ENCODE measurements around the gene SCAMP5. TPM values are rescaled to one million over a fixed set of nuclear protein-coding genes. Genes with fewer than 3 reads are reported as not detected.

Gene SCAMP5
- total and polyA plus RNA-seq, 5 experiments from 2014 or later, result 0.09 to 0.36 (median 0.21) TPM; not detected in 1

DNA sequence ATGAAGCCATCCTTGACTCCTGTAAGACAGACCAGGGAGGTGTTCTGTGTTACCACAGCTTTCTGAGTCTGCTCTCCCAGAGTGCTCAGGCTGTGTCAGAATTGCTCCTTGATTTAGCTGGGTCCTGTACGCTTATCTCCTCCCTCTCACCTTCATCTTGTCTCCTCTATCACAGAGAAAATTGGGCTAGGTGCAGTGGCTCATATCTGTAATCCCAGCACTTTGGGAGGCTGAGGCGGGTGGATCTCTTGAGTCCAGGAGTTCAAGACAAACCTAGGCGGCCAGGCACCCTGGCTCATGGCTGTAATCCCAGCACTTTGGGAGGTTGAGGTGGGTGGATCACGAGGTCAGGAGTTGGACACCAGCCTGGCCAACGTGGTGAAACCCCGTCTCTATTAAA, 5.9 kb downstream of the SCAMP5 start:
- H3K27me3 Mint-ChIP-seq, result peaks cover 21 to 59% (median 29%) of the 10 kb centered on the region in 5 donors
- ATAC-seq, result no peak
- H3K36me3 Mint-ChIP-seq, result peaks cover 0 to 5% (median 0%) of the 10 kb centered on the region in 3 donors
- no peak for DNase-seq
- H3K9me3 Mint-ChIP-seq, result peaks cover 0 to 4% (median 0%) of the 10 kb centered on the region in 9 donors
- POLR2A ChIA-PET, result interaction anchor here (0.7 kb wide), 1 partner anchor 84 kb away, joined by 9 read pairs; no protein-coding TSS in a partner anchor
- no peak overlapping the region for H3K4me3 Mint-ChIP-seq
- H3K27ac Mint-ChIP-seq, result no peak overlapping the region
- peaks cover 4 to 7% (median 6%) of the 10 kb centered on the region in 4 donors for H3K4me1 Mint-ChIP-seq

DNA sequence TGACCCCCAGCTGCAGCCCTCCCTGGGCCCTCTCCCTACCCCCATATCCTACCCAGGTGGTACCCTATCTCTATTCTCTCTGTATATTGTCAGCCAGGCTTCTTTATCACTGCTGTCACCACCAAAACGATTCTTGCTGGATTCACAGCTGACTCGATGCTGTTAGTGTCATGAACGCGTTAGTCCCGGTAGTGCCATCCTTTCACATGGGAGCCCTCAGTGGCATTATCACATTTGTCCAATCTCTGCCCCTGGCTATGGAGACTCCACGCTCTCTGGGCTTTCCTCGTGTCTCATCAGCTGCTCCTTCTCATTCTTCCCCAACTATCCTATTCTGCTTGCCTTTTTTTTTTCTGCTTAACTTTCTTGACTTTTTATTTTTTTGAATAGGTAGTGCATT, 7.0 kb downstream of the SCAMP5 start:
- Mint-ChIP-seq H3K27ac (peak overlapping the region in 1 of 10 donors; percentile 29), H3K4me1 (peaks cover 0 to 9% (median 2%) of the 10 kb centered on the region in 4 donors), H3K4me3 (no peak overlapping the region), H3K9me3 (peaks cover 0 to 4% (median 0%) of the 10 kb centered on the region in 9 donors), H3K27me3 (peaks cover 15 to 48% (median 23%) of the 10 kb centered on the region in 5 donors), H3K36me3 (peaks cover 0 to 2% (median 0%) of the 10 kb centered on the region in 3 donors)
- POLR2A ChIA-PET, result no interaction called here
- DNase-seq (no peak), ATAC-seq (no peak)

DNA sequence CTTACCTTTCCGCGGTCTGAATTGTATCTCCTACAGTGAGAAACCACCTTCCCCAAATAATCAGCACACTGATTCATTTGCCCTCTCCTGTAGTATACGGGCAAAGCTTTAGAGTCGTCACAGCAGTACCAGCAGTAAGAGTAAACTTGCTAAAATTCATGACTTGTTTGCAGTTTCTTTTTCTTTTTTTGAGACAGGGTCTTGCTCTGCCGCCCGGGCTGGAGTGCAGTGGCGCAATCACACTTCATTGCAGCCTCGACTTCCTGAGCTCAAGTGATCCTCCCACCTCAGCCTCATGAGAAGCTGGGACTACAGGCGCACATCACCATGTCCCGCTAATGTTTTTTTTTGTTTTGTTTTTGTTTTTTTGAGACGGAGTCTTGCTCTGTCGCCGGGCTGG, 11.9 kb downstream of the SCAMP5 start:
- Mint-ChIP-seq H3K27me3 (peaks cover 3 to 10% (median 6%) of the 10 kb centered on the region in 5 donors), H3K4me1 (peaks cover 0 to 31% (median 5%) of the 10 kb centered on the region in 4 donors), H3K4me3 (no peak overlapping the region), H3K36me3 (no peaks in the 10 kb centered on the region), H3K27ac (peak overlapping the region in 1 of 10 donors; percentile 3), H3K9me3 (no peaks in the 10 kb centered on the region)
- ATAC-seq (no peak), DNase-seq (no peak)
- POLR2A ChIA-PET, result interaction anchor here (0.7 kb wide), 1 partner anchor 1018 kb away, joined by 3 read pairs; no protein-coding TSS in a partner anchor

DNA sequence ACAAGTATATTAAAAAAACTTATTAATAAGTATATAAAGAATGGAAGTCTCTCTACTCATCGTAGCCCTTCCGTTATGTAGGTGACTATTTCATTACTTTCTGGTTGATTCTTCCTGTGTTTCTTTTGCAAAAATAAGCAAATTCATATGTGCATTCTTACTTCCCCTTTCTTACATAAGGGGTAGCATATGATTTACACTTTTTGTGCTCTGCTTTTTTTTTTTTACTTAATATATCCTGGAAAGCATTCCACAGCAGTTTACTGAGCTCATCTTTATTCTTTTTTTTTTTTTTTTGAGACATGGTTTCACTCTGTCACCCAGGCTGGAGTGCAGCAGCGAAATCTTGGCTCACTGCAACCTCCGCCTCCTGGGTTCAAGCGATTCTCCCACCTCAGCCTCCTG, 12.9 kb downstream of the SCAMP5 start:
- Mint-ChIP-seq H3K36me3 (no peaks in the 10 kb centered on the region), H3K27ac (no peak overlapping the region), H3K9me3 (no peaks in the 10 kb centered on the region), H3K4me1 (peaks cover 0 to 31% (median 5%) of the 10 kb centered on the region in 4 donors), H3K4me3 (peak overlapping the region in 1 of 10 donors; percentile 40), H3K27me3 (peaks cover 0 to 8% (median 2%) of the 10 kb centered on the region in 5 donors)
- DNase-seq (no peak), ATAC-seq (no peak)
- POLR2A ChIA-PET, result no interaction called here

DNA sequence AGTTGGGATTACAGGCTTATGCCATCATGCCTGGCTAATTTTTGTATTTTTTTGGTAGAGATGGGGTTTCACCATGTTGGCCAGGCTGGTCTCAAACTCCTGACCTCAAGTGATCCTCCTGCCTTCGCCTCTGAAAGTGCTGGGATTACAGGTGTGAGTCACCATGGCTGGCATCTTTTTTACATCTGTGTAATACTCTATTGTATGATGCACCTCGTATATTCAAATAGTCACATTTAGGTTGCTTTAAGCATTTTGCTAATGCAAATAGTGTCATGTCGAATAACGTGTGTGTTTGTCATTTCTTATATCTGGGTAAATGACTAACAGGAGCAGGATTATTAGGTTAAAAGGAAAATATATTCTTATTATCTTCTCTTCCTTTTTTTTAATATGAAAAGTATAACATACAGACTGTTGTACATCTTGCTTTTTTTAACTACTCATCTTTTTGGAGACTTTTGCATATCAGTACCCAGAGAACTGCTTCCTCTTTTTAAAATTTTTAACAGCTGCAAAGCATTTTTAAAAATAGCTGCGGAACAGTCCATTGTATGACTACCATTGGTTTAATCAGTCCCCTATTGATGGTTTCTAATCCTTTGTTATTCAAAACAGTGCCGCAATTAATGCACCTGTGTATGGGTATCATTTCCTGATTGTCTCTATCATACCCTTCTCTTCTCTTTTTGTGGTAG, 13.4 kb downstream of the SCAMP5 start:
- ATAC-seq (peak in 1 of 2 donors; percentile 35), DNase-seq (no peak)
- H3K9me3 Mint-ChIP-seq, result no peaks in the 10 kb centered on the region
- POLR2A ChIA-PET, result no interaction called here
- H3K4me3 Mint-ChIP-seq, result peak overlapping the region in 1 of 10 donors; percentile 39
- peak overlapping the region in 1 of 10 donors; percentile 46 for H3K27ac Mint-ChIP-seq
- H3K4me1 Mint-ChIP-seq, result peaks cover 0 to 31% (median 5%) of the 10 kb centered on the region in 4 donors
- H3K36me3 Mint-ChIP-seq, result no peaks in the 10 kb centered on the region
- H3K27me3 Mint-ChIP-seq, result peaks cover 0 to 8% (median 1%) of the 10 kb centered on the region in 5 donors

DNA sequence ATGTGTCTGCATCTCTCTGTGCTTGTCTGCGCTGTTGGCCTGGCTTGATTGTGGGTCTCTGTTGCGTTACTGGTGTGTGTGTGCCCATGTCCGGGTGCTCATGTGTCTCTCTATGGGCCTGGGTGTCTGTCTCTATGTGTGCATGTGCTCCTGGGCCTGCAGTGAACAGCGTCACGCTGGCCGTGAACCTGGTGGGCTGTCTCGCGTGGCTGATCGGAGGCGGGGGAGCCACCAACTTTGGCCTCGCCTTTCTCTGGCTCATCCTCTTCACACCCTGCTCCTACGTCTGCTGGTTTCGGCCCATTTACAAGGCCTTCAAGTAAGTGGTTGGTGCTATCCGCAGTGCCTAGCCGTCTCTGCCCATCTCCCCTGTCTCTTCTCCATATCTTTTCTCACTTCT, 21.1 kb downstream of the SCAMP5 start:
- Mint-ChIP-seq H3K27me3 (peaks cover 0 to 2% (median 0%) of the 10 kb centered on the region in 5 donors), H3K36me3 (no peaks in the 10 kb centered on the region), H3K9me3 (no peaks in the 10 kb centered on the region), H3K27ac (peak overlapping the region in 1 of 10 donors; percentile 27), H3K4me1 (peaks cover 0 to 3% (median under 1%) of the 10 kb centered on the region in 4 donors), H3K4me3 (no peak overlapping the region)
- POLR2A ChIA-PET, result no interaction called here
- ATAC-seq (no peak), DNase-seq (peak in 1 of 10 donors; percentile 38)

DNA sequence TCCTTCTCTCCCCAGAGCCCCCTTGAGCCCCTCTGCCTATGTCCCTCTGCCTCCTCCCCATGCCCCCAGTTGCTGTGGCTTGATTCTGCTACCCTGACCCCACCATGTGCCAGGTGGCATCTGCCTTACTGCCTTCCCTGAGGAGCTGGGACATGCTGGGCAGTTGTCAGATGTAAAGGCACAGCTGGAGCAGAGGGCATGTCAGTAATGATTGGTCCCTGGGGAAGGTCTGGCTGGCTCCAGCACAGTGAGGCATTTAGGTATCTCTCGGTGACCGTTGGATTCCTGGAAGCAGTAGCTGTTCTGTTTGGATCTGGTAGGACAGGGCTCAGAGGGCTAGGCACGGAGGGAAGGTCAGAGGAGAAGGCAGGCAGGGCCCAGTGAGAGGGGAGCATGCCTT, 24.6 kb downstream of the SCAMP5 start:
- peak in 1 of 10 donors; percentile 30 for DNase-seq
- no peaks in the 10 kb centered on the region for H3K36me3 Mint-ChIP-seq
- POLR2A ChIA-PET, result interaction anchor here (2.4 kb wide), 1 partner anchor 181 kb away, joined by 5 read pairs; the partner anchor contains the start of gene C15orf39
- peaks cover 7 to 21% (median 16%) of the 10 kb centered on the region in 4 donors for H3K4me1 Mint-ChIP-seq
- H3K27ac Mint-ChIP-seq, result no peak overlapping the region
- ATAC-seq, result no peak
- H3K4me3 Mint-ChIP-seq, result no peak overlapping the region
- no peaks in the 10 kb centered on the region for H3K9me3 Mint-ChIP-seq
- H3K27me3 Mint-ChIP-seq, result no peaks in the 10 kb centered on the region

DNA sequence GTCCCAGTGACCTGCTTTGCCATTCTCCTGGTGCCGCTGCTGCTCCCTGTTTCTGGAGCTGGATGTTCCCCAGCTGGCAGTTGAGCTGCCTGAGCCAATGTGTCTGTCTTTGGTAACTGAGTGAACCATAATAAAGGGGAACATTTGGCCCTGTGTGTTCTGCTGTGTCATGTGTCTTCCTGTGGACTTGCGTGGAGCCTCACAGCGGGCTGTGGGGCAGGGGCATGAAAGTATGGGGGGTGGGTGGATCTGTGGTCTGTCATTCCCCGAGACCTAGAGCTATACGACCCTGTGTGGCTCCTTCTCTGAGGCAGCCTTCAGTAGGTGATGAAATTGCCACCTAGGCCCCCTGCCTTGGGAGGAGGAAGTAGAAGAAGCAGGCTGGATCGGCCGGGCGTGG, 26.0 kb downstream of the SCAMP5 start:
- H3K27ac Mint-ChIP-seq, result no peak overlapping the region
- no peaks in the 10 kb centered on the region for H3K36me3 Mint-ChIP-seq
- no peaks in the 10 kb centered on the region for H3K27me3 Mint-ChIP-seq
- DNase-seq (peak in 1 of 10 donors; percentile 16), ATAC-seq (no peak)
- peaks cover 10 to 27% (median 21%) of the 10 kb centered on the region in 4 donors for H3K4me1 Mint-ChIP-seq
- POLR2A ChIA-PET, result interaction anchor here (2.4 kb wide), 1 partner anchor 180 kb away, joined by 5 read pairs; the partner anchor contains the start of gene C15orf39
- no peaks in the 10 kb centered on the region for H3K9me3 Mint-ChIP-seq
- peak overlapping the region in 2 of 10 donors; percentile 17 to 29 for H3K4me3 Mint-ChIP-seq

DNA sequence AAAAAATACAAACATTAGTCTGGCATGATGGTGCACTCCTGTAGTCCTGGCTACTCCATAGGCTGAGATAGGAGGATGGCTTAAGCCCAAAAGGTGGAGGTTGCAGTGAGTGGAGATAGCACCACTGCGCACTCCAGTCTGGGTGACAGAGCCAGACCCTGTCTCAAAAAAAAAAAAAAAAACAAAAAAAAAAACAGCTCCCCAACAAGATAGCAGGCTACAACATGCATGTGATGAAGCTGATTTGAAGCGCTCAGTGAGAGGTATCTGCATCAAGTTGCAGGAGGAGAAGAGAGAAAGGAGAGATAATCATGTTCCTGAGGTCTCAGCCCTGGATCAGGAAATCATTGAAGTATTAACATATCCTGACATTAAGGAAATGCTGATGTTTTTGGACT, 27.4 kb downstream of the SCAMP5 start:
- POLR2A ChIA-PET, result interaction anchor here (0.6 to 4.3 kb wide), 9 partner anchors 7 to 618 kb away, joined by 3 to 30 read pairs (median 4); partner anchors contain the start of genes C15orf39, IMP3 and RPP25
- H3K9me3 Mint-ChIP-seq, result no peaks in the 10 kb centered on the region
- H3K4me3 Mint-ChIP-seq, result peak overlapping the region; percentile 88 to 99 (median 98)
- no peaks in the 10 kb centered on the region for H3K36me3 Mint-ChIP-seq
- no peaks in the 10 kb centered on the region for H3K27me3 Mint-ChIP-seq
- ATAC-seq, result no peak
- peaks cover 10 to 27% (median 21%) of the 10 kb centered on the region in 4 donors for H3K4me1 Mint-ChIP-seq
- peak overlapping the region in 6 of 10 donors; percentile 59 to 97 (median 94) for H3K27ac Mint-ChIP-seq
- DNase-seq, result no peak

DNA sequence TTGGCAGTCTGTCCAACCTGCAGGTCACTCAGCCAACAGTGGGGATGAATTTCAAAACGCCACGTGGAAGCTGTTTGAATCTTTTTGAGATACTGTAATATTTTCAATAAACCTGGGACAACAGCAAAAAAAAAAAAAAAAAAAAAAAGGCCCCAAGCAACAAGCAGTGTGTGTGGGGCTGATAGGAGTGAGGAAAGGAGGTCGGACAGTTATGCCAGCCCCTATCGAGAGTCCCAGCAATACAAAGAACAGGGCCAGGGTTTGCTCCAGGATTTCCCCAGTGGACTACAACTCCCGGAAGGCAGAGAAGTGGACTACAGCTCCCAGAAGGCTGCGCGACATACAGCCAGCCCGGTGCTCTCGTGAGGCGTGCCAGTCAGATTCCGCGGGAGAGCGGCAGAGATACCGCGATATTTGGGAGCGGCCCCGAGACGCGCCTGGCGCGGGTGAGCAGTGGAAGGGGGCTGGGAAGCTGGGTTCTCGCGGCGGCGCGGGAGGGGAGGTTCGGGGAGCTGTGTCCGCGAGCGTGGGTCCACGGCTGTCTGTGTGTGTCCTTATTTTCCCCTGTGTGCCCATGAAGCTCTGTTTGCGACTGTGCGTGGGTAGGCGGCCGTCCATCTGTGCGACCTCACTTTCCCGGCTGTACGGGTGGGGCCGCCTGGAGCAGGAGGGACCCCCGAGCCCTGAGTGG, 28.0 kb downstream of the SCAMP5 start, which contains the start of gene PPCDC:
TSS of gene PPCDC (plus strand) at position 410 of the 691 bp plus-strand sequence. CDS start 4,729 bp downstream, outside the sequence.
- POLR2A ChIA-PET, result interaction anchor here (0.6 to 4.3 kb wide), 11 partner anchors 8 to 617 kb away, joined by 3 to 30 read pairs (median 4); partner anchors contain the start of genes C15orf39, IMP3 and RPP25
- Mint-ChIP-seq H3K4me1 (peaks cover 10 to 27% (median 21%) of the 10 kb centered on the region in 4 donors), H3K4me3 (peak within 1 kb of the TSS; percentile 88 to 99 (median 98)), H3K36me3 (no peaks in the 10 kb centered on the region), H3K27me3 (no peaks in the 10 kb centered on the region), H3K9me3 (no peaks in the 10 kb centered on the region), H3K27ac (peak within 1 kb of the TSS; percentile 90 to 97 (median 96))
- DNase-seq (peak; percentile 83 to 96 (median 90)), ATAC-seq (peak; percentile 100)

DNA sequence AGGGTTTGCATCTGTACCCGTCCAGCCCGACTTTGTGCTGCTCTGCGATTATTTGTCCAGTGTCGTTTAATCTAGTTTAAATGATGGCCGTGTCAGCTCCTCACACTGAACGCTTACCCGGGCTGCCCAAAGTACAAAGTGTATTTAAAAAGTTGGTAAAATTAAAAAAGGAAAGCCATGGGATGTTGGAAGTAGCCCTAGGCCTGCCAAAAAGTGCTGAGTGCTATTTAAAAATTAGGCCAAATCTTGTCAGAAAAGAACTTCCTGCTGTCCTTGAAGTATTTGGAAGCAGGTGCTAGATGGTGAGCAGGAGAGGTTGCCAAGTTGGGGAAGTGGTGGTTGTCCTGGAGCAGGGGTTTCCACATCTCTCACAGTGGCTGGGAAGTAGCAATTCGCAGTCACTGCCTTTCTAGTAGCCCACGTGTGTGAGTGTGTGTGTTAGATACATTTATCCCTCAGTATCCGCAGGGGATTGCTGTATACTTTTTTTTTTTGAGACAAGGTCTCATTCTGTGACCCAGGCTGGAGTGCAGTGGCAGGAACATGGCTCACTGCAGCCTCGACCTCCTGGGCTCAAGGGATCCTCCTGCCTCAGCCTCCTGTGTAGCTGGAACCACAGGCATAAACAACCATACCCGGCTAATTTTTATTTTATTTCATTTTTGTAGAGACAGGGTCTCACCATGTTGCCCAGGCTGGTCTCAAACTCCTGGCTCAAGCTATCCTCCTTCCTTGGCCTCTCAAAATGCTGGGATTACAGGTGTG, 28.7 kb downstream of the SCAMP5 start:
- Mint-ChIP-seq H3K36me3 (peaks cover 0 to under 1% (median 0%) of the 10 kb centered on the region in 3 donors), H3K4me1 (peaks cover 10 to 28% (median 22%) of the 10 kb centered on the region in 4 donors), H3K27me3 (no peaks in the 10 kb centered on the region), H3K27ac (peak overlapping the region; percentile 90 to 97 (median 94)), H3K4me3 (peak overlapping the region; percentile 88 to 99 (median 98)), H3K9me3 (no peaks in the 10 kb centered on the region)
- DNase-seq, result peak in 3 of 10 donors; percentile 13 to 28 (median 24)
- POLR2A ChIA-PET, result interaction anchor here (0.6 to 4.3 kb wide), 9 partner anchors 9 to 616 kb away, joined by 3 to 30 read pairs (median 4); partner anchors contain the start of genes C15orf39, IMP3 and RPP25
- ATAC-seq, result no peak

All from naive thymus-derived CD8-positive, alpha-beta T cell (primary cell).